SKM-1 treated with dmso at 0.1 percent for 144 hours (cell line): ENCODE measurements around the gene PHETA2.
"Not testable (repeated sequence)": the region's sequence is repeated elsewhere in the genome, so short reads cannot be mapped to it uniquely, and the experiment has no call there.

Experiments
- DNase-seq: peaks from one replicate; lab custom pipeline; 2025; ENCODE audit not compliant: unreplicated experiment; lab: John Stamatoyannopoulos, UW

PHETA2 gene

DNA sequence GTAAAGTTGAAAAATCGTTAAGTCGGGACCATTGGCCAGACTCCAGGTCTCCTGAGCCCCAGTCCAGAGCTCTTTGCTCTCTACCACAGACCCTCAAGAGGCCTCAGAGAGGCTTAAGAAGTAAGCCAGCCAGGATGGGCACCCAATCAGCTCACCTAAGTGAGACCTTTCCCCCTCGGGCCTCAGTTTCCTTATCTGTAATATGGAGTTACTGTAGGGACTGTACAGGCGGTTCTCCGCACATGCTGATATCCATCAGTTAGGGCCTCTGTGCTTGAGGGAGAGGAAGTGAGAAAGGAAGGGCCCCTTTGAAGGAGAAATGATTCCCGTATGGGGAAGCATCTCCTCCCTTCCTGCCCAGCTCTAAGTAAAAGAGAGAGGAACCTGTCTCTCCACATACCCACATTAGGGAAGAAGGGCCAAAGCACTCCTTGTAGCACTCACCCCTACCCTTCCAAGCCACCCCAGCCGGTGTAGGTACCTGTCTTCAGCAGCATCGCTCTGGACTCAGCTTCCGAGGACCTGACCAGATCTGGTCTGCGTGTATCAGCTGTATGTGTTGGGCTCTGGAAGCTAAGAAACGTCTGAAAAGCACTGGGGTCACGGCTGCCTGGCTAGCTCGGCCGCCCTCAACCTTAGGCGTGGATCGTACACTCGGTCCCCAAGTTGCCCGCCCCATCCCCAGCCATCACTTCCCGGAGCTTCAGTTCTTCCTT, 4.1 kb upstream of the PHETA2 start:
- DNase-seq: peak; percentile 72

DNA sequence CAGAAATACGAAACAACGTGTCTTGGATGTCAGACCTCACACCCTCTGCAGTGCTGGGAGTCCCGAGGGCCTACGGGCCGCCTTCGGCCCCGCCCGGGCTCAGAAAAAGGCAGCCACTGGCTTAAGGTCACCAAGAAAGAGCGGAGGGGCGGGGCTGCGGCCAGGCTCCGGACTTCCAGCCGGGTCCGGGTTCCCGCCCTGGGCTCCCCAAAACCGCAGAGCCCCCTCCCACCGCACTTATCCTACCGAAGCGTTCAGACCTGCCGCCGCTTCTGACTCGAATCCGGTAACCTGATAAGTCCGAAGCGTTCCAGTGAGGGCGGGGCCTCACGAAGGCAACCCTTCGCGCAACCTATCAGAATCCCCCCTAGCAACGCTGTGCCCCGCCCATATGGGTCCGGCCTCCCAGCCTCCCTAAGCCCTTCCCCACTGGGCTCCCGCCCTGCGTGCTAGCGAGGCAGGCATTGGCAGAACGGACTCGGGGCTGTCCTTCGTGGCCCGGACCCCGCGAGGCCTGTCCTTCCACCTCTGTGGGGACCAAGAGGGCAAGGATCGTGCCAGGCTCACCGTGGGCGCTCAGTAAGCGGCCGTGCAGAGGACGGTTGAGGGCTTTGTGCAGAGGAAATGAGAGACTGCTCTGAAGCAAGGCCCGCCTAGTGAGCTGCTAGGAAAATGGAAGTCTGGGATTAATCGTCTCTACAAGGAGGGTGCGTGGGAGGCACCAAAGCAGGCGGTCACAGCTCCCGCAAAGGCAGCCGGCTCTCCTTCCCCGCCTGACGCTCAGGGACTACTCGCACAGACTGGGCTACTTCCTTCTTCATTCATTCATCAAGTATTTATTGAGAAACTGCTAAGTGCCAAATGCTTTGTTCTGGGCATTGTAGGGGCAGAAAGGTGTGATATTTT, 3.3 kb upstream of the PHETA2 start, which contains the start of gene NAGA:
TSS of gene NAGA (minus strand) at position 296 of the 906 bp plus-strand sequence. CDS start 515 bp downstream, outside the sequence.
- peak; percentile 97 for DNase-seq

DNA sequence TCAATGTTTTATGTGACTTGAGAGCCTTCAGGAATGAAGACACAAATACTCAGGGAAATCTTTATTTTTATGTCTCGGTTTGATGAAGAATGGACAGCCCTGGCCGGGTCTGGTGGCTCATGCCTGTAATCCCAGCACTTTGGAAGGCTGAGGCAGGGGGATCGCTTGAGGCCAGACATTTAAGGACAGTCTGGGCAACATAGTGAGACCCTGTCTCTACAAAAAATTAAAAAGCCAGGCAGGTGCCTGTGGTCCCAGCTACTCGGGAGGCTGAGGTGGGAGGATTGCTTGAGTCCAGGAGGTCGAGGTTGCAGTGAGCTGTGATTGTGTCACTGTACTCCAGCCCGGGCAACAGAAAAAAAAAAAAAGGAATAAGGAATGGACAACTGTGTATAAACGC, 2.5 kb upstream of the PHETA2 start:
- not testable (repeated sequence) for DNase-seq

DNA sequence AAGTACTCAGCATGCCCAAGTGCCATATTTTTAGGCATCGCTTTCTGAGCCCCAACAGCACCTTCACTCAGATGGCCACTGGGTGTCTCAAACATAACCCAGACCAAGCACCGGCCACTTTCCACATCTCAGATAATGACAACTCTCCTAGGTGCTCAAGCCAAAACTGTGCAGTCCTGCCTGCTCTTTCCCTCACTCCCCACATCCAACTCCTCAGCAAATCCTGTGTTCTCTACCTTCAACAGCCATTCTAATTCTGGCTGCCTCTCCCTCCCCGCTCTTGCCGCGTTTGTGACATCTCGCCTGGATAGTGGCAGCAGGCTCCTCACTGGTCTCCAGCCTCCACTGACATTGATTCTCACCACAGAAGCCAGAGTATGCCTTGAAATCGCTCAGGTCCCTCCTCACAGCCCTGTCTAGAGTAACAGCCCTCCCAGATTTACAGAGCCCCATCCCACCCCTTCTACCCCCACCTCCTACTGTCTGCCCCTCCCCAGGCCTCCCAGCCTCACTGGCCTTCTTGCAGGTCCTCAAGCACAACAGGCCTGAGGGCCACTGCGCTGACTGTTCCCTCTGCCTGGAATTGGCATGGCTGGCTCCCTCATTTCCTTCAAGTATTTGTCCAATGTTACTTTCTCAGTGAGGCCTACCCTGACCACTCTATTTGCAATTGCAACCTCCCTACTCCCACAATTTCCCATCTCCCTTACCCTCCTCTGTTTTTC, 1.3 kb upstream of the PHETA2 start:
- no peak for DNase-seq

DNA sequence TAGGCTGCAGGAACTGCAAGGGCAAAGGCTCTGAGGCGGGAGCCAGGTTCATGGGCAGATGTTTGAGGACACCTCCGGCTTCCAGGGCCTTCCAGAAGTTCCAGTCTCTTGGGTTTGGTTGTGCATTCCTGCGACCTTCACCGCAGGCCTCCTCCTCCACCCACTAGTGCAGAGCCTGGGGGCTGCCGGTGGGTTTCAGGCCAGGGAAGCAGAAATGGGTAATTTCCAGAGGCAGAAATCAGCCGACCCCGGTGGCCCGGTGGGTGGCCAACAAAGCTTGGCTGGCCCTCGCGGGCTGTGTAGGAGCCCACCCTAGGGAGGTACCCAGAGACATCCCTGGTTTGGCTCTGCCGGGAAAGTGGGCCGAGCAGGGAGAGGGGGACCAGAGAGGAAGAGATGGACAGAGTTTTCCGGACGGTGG, 417 bp upstream of the PHETA2 start:
- no peak for DNase-seq

DNA sequence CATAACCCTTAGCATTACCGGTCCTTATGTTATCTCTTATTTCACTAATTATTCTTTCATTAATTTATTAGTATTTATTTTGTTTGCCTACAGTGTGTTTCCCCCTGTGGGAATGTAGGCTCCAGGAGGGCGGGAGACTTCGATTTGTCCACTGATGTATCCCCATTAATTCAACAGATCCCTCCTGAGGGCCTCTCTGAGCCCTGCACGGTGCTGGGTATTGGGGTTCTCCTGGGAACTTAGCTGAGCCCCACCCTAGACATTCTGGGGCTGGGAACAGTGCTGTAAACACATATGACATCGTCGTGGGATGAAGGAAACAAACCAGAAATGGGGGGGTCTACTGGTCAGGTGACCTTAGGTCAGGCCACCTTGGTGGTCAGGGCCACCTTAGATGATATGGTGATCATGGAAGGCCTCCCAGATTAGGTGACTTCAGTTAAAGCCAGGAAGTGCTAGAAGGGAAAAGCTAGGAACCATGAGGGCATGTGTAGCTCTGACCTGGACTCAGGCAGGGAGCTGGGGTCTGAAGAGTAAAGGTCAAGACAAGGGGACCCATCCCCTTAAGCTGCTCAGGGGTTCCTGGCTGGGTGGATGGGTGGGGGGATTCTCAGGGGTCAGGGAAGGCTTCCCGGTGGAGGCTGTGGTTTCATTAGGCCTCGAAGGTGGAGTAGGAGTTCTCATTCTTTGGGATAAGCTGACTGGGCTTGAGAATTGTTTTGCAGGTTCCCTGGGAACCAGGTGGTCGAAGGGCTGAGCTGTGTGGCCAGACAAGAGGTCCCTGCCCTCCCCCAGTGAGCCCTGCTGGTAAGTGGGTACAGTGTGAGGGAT, 1.0 kb downstream of the PHETA2 start:
- DNase-seq: no peak

DNA sequence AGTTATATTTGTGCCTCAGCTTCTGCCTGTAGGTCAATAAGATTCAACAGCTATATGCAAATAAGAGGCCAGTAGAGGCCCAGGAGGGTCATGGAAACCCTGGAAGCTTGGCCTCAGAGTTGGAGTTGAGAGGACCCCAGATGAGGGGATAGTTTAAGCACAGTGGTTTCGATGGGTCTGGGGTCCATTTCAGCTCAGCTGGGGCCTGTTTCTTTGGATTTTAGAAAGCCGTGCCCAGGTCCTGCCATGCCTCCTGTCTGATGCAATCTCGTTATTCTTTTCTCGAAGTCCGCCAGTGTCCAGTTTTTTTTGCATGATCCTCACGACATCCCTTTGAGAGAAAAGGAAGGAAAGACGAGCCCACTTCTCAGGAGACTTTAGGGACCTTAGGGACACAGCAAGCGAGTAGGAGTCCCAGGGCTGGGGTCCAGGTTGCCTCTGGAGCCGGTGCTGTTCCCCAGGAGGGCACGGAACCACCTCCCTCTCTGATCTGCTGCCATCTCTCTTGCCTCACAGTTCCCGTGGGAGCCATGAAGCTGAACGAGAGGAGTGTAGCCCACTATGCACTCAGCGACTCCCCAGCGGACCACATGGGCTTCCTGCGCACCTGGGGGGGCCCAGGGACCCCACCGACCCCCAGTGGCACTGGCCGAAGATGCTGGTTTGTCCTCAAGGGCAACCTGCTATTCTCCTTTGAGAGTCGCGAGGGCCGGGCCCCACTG, 2.9 kb downstream of the PHETA2 start:
- no peak for DNase-seq

DNA sequence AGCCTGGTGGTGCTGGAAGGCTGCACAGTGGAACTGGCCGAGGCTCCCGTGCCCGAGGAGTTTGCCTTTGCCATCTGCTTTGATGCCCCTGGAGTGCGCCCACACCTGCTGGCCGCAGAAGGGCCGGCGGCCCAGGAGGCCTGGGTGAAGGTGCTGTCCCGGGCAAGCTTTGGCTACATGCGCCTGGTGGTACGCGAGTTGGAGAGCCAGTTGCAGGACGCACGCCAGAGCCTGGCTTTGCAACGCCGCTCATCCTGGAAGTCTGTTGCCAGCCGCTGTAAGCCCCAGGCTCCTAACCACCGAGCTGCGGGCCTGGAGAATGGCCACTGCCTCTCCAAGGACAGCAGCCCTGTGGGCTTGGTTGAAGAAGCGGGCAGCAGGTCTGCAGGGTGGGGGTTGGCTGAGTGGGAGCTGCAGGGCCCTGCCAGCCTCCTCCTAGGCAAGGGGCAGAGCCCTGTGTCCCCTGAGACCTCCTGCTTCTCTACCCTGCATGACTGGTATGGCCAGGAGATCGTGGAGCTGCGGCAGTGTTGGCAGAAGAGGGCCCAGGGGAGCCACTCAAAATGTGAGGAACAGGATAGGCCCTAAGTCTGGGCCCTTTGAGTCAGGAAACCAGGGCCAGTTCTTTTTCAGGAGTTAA, 3.6 kb downstream of the PHETA2 start:
- DNase-seq: no peak

DNA sequence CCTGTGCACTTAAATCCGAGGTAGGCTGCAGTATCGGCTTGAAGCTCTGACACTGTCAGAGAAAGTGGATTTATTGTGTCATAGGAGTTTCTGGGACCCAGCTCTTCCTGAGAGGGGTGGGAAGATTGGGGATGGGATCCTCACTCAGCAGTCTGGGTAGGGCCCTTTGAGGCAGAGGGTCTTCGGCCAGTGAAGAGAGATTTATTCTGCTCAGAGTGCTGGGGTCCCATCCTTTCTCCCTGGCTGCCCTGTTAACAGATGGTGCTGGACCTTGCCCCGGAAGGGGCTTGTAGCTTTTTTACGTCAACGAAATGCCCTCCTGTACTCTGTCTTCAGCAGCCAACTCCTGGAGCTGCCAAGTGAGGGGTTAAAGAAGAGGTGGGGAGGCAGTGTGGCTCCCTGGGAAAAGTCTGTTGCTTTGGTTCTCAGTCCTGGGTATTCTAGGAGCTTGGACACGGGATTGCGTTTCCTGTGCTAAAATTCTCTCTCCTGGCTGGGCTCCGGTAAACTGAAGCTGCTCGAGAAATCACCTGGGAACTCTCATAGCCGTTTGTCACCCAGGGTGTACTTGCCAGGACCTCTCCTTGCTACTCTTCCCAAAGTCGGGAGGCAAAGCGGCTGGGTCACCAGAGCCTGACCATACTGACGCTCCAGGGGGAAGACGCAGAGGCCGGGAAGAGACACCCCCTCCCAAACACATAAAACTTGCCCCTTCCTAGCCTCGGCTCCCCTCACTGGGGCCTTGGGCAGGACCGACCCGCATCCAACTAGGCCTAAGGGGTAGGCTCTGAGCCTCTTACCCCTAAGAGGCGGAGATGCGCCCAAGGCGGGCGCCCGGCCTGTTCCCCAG, 4.6 kb downstream of the PHETA2 start:
- DNase-seq: no peak

DNA sequence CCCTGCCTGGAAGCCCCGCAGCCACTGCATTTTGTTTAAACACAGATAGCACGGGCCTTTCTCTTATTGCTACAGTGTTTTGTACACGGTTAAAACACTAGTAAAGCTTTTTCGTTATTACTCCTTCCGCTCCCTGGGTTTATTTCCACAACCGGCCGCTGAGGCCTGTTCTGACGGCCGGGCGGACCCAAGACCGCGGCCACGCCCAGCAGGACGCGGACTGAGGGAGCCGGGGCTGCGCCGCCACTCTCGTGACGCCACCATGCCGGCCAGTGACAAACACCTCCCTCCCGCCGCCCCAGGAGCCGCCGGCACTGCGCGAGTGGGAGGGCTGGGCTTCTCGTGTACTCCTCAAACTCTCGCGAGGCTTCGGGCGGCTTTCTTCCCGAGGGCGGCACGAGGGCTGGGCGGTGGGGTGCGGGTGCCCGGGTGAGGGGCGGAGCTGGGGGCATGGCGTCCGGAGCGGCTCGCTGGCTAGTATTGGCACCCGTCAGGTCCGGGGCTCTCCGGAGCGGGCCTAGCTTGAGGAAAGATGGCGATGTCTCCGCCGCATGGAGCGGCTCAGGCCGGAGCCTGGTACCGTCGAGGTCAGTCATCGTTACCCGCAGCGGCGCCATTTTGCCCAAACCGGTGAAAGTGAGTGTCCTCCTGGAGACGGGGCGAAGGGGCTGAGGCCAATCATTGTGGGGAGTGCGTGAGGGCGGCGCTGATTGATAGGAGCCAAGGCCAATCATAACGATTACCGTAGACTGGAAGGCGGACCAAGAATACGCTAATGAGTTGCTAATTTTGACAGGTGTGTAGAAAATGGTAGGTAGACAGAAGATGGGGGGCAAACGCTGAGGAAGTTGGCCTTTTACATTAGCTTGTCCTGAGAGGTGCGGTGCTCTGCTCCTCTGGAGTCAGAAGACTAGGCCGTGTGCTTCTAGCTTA, 5.5 kb downstream of the PHETA2 start, which contains the start of gene SMDT1:
TSS of gene SMDT1 (plus strand) at position 382 of the 933 bp plus-strand sequence. CDS start at position 451, 69 bp downstream.
- peak; percentile 95 for DNase-seq

DNA sequence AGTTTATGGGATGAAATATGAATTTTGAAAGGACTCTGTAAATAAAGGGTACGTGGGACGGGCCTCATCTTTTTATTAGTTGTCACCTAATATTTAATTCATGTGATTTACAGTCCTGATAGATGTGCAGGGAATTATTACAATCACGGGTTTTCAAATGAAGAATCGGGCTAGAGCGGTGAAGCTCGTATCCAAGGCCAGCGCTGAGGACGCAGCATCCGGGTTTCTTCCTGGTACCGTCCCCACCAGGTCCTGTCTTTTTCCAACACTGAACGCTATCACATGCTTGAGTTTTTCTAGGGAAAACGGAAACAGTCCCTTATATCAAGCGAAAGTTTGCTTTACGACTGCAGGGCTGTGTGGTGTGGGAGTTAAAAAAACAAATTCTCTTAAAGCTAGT, 6.2 kb downstream of the PHETA2 start:
- DNase-seq: no peak

DNA sequence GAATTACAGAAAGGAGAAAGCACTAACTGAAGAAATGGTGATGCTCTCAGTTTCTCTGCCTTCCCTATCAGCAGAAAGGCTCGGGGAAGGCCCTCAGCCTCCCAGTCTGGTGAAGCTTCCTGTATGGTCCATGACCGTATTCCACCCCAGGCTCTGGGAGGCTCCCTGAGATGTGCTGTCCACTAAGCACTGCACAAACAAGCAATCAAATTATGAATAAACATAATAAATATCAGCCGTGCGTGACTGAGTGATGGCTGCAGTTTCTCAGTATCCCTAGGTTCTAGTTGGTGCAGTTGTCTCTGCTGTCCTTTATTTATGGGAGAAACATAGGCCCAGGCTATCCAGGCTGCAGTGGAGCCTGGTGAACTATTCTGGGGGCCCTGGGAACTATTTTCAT, 9.1 kb downstream of the PHETA2 start:
- DNase-seq: no peak

DNA sequence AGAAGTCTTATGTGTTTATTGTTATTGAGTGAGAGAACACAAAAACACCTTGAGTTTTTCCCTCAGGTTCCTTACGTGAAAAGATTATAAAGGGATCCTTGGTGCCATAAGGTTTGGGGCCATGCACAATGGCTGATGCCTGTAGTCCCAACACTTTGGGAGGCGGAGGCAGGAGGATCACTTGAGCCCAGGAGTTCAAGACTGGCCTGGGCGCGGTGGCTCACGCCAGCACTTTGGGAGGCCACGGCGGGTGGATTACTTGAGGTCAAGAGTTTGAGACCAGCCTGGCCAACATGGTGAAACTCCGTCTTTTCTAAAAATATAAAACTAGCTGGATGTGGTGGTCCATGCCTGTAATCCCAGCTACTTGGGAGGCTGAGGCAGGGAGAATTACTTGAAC, 10.8 kb downstream of the PHETA2 start:
- DNase-seq: no peak

DNA sequence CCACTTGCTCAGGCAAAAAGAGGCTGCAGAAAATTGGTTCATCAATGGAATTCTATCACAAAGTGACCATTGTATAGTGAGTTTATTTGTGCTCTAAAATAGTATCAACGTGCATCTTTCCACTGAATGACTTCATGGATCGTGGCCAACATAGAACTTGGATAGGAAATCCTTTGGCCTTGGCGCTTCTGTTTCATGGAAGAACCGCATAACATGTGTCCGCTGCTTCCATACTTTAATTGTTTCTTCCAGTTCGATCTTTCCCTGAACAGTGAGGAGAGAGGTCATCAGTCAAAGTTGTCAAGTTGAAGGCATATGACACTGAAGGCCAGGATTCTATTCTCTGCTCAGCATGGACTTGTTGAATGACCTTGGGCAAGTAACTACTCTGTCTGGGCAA, 12.0 kb downstream of the PHETA2 start:
- DNase-seq: no peak

DNA sequence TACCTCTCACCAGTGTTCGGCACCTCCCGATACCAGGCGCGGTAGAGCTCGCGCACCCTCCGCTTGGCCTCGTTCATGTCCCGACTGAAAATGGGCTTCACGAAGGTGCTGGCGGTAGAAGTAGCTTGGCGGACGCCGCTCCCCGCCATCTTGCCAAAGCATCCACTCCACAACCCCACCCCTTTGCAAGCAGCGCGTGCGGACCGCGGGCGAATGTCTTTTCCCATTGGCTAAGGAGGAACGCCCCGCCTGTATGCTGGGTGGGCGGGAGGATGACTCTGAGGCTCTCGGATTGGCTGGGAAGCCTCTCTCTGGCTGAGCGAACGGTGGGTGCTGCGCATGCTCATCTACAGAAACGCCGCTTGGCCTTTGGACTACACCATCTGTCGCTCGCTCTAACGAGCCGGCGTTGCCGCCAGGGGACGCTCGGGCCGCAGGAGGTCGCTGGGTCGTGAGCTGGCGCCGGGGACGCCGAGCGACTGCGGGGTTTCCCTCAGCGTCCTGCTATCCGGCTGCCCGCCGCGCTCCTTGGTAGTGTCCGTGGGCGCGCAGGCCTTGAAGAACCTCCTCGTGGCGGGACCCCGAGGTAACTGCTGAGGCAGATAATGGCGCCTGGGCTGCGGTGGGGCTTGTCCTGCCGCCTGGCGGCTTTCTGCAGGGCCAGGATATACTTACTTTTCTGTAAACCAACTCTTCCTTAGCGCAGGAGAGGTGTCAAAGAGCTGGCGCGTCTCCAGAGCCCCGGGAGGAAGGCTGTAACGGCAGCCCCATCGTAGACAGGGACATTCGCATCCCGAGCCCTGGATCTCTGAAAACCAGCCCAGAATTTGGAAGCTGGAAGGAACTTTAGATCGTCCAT, 16.8 kb downstream of the PHETA2 start, which contains the start of gene NDUFA6:
TSS of gene NDUFA6 (minus strand) at position 177 of the 859 bp plus-strand sequence. CDS start at position 149, 28 bp downstream.
- DNase-seq: peak; percentile 98

DNA sequence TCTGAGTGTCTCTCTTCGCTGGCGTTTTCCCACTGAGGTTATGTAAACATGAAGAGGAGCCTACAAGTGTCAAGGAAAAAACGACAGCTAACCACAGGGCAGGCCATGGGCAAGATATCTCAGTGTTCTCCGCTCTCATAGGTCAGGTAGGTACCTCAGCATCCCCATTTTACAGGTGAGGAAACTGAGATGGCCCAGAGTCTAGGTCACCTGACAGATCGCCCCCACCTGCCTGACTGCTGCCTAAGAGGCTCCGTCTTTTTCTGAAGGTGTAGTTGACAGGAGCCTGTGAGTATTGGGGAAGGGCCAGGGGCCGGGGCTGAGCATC, 17.4 kb downstream of the PHETA2 start:
- no peak for DNase-seq
